Stimulated activated CD8-positive, alpha-beta memory T cell treated with anti-CD3 and anti-CD28 coated beads, Interleukin-15, amount 100 ng/mL, for 4 hours (primary cell): Measurements from ENCODE around the gene GLRX5.

Source experiments
- DNase-seq, 2 donors: peaks; one replicate each; pipeline ENCODE4 v3.0.0-alpha.2; 2020; ENCODE audit warnings: low read depth in 2 of 2

The GLRX5 gene

GRCh38 chr14:95536036-95536593 lies 1.3 kb downstream of the GLRX5 start:
- DNase-seq, result no peak

- no peak for DNase-seq
Observed at GRCh38 chr14:95536671-95537070, 1.8 kb downstream of the GLRX5 start.

- DNase-seq, result no peak
Observed at GRCh38 chr14:95537298-95538089, 2.6 kb downstream of the GLRX5 start.

- DNase-seq, result no peak
Observed at GRCh38 chr14:95538801-95539509, 4.1 kb downstream of the GLRX5 start.

GRCh38 chr14:95540236-95540855 lies 5.5 kb downstream of the GLRX5 start:
- no peak for DNase-seq

GRCh38 chr14:95541346-95541745 lies 6.5 kb downstream of the GLRX5 start:
- no peak for DNase-seq

- no peak for DNase-seq
Observed at GRCh38 chr14:95541932-95542930, 7.4 kb downstream of the GLRX5 start.

GRCh38 chr14:95543021-95543420 lies 8.2 kb downstream of the GLRX5 start:
- DNase-seq, result no peak

GRCh38 chr14:95544588-95544987 lies 9.7 kb downstream of the GLRX5 start:
- no peak for DNase-seq

GRCh38 chr14:95545515-95546168 lies 10.8 kb downstream of the GLRX5 start:
- no peak for DNase-seq

- no peak for DNase-seq
Observed at GRCh38 chr14:95547272-95547625, 12.4 kb downstream of the GLRX5 start.

GRCh38 chr14:95547626-95548327 lies 12.9 kb downstream of the GLRX5 start:
- DNase-seq, result no peak

GRCh38 chr14:95548328-95548929 lies 13.6 kb downstream of the GLRX5 start:
- no peak for DNase-seq

GRCh38 chr14:95549656-95550585 lies 15.1 kb downstream of the GLRX5 start:
- no peak for DNase-seq

GRCh38 chr14:95551435-95551834 lies 16.6 kb downstream of the GLRX5 start:
- no peak for DNase-seq

GRCh38 chr14:95553141-95553540 lies 18.3 kb downstream of the GLRX5 start:
- DNase-seq, result no peak

GRCh38 chr14:95555053-95555452 lies 20.2 kb downstream of the GLRX5 start:
- DNase-seq, result no peak

- no peak for DNase-seq
Observed at GRCh38 chr14:95557291-95557690, 22.4 kb downstream of the GLRX5 start.

GRCh38 chr14:95557832-95558231 lies 23.0 kb downstream of the GLRX5 start:
- no peak for DNase-seq
